Hepatocyte (in vitro differentiated cells): ENCODE data around the gene SCRG1.

Experiments
- EZH2 ChIP-seq: fragments of 200-600 bp; sonication (generic); IDR thresholded peaks from 2 replicates; pipeline ENCODE4 v1.6.1; 2016; ENCODE audit warnings: antibody characterized with exemption, mild to moderate bottlenecking, borderline replicate concordance
- TF ChIP-seq, protein P1 (sequence below): fragments of 200-600 bp; sonication (generic); IDR thresholded peaks from 2 replicates; pipeline ENCODE4 v1.5.1; 2016; ENCODE audit warnings: antibody characterized with exemption, mild to moderate bottlenecking; ENCODE audit not compliant: poor library complexity

DNA sequence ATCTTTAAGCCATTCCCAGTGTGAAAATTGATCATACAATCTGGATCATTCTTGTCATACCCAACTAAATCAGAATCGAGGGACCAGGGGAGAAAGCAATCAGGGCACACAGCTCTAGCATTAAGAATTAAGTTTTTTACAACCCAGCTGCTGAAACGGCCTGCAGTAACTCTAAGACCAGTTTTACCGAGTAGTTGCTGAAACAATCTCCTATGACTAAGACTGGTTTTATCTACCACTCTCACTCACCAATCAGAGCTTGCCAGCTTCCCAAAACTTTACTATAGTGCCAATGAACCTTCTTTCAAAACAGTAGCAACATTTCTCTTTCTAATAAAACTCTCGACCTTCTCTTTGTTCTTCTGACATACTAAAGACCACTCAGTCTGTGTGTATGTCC, 31.0 kb downstream of the SCRG1 start:
- TF ChIP-seq, protein P1, sequence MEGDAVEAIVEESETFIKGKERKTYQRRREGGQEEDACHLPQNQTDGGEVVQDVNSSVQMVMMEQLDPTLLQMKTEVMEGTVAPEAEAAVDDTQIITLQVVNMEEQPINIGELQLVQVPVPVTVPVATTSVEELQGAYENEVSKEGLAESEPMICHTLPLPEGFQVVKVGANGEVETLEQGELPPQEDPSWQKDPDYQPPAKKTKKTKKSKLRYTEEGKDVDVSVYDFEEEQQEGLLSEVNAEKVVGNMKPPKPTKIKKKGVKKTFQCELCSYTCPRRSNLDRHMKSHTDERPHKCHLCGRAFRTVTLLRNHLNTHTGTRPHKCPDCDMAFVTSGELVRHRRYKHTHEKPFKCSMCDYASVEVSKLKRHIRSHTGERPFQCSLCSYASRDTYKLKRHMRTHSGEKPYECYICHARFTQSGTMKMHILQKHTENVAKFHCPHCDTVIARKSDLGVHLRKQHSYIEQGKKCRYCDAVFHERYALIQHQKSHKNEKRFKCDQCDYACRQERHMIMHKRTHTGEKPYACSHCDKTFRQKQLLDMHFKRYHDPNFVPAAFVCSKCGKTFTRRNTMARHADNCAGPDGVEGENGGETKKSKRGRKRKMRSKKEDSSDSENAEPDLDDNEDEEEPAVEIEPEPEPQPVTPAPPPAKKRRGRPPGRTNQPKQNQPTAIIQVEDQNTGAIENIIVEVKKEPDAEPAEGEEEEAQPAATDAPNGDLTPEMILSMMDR, result no peak
- TF ChIP-seq EZH2, result no peak
